PC-3 (cell line): ENCODE results near the gene ABCA2.

Source experiments
- CTCF ChIP-seq: fragments of 300-600 bp; sonication (generic); conservative IDR thresholded peaks from 2 replicates; pipeline ENCODE4 v1.5.1; 2017; ENCODE audit warnings: antibody characterized with exemption, low read depth, mild to moderate bottlenecking, low read length
- EZH2phosphoT487 ChIP-seq: fragments of 300-600 bp; sonication (generic); IDR thresholded peaks from 2 replicates; pipeline ENCODE4 v1.6.1; 2018; ENCODE audit warnings: mild to moderate bottlenecking, antibody characterized with exemption, low read length, borderline replicate concordance

GRCh38 chr9:137030538-137031527 lies 2.8 kb upstream of the ABCA2 start:
- TF ChIP-seq CTCF (no peak), EZH2phosphoT487 (no peak)
